Lung (tissue), 12 donors: ENCODE results near the gene NEIL3. TPM values are rescaled to one million over a fixed set of nuclear protein-coding genes. Genes with fewer than 3 reads are reported as not detected.

Source experiments
- ATAC-seq: fragments of 200-7000 bp; cut with Tn5 transposase; one replicate; pipeline ENCODE4 v1.9.1; 2020; ENCODE audit warnings: moderate number of reproducible peaks; ENCODE audit not compliant: insufficient read depth, low FRiP score
- DNase-seq, 3 donors: peaks; one replicate each; pipeline ENCODE4 v3.0.0-alpha.2; 2013 to 2017
- H3K27ac ChIP-seq, 2 donors: one replicate each; pipeline ENCODE4 v1.5.1; 2013; ENCODE audit warnings: mild to moderate bottlenecking in 2 of 2, moderate library complexity in 2 of 2, control low read depth in 1 of 2, inconsistent platforms in 1 of 2, low read depth in 1 of 2, low read length in 1 of 2
- H3K27me3 ChIP-seq, 3 donors: one replicate each; pipeline ENCODE4 v1.5.1; 2013; ENCODE audit warnings: low read length in 2 of 3; ENCODE audit not compliant: control insufficient read depth in 3 of 3, insufficient read depth in 3 of 3
- H3K36me3 ChIP-seq, 4 donors: one replicate each; pipeline ENCODE4 v1.5.1; 2013; ENCODE audit warnings: low read length in 4 of 4, mild to moderate bottlenecking in 1 of 4, moderate library complexity in 1 of 4; ENCODE audit not compliant: control insufficient read depth in 4 of 4, insufficient read depth in 4 of 4
- H3K4me1 ChIP-seq, 5 donors: one replicate each; pipeline ENCODE4 v1.5.1; 2013; ENCODE audit warnings: low read length in 5 of 5, mild to moderate bottlenecking in 2 of 5, moderate library complexity in 1 of 5; ENCODE audit not compliant: control insufficient read depth in 5 of 5, insufficient read depth in 5 of 5
- H3K4me3 ChIP-seq: one replicate; pipeline ENCODE4 v1.5.1; 2013; ENCODE audit warnings: mild to moderate bottlenecking, control low read depth, moderate library complexity
- H3K9ac ChIP-seq, 2 donors: one replicate each; pipeline ENCODE4 v1.5.1; 2013; ENCODE audit warnings: low read length in 2 of 2, control low read depth in 1 of 2; ENCODE audit not compliant: insufficient read depth in 1 of 2
- H3K9me3 ChIP-seq, 4 donors: one replicate each; pipeline ENCODE4 v1.5.1; 2013; ENCODE audit warnings: low read length in 3 of 4, mild to moderate bottlenecking in 1 of 4, moderate library complexity in 1 of 4; ENCODE audit not compliant: control insufficient read depth in 4 of 4, insufficient read depth in 3 of 4
- WGBS, 2 donors: extraction: QIAGEN DNeasy Blood & Tissue Kit; methylation state at CpG; one replicate each; pipeline ENCODE4 v1.1.7; 2013; 5-methylcytosine and 5-hydroxymethylcytosine counted together
- polyA plus RNA-seq, 2 donors: library from polyadenylated mRNA; stranded (reverse); fragments of 200-250 nt; gene quantifications; one replicate each; pipeline ENCODE4 v1.2.1, GENCODE V29; 2013
- total RNA-seq, 2 donors: library from RNA; depleted of rRNA in 1 of 2; stranded (reverse); fragments of >200 nt in 1 of 2; gene quantifications; one replicate each; pipeline ENCODE4 v1.2.1, GENCODE V29; 2014 to 2021
- TF ChIP-seq, protein P1 (sequence below): IDR thresholded peaks from 2 replicates; pipeline ENCODE4 v1.5.1; 2012; ENCODE audit warnings: mild to moderate bottlenecking; ENCODE audit errors: control extremely low read depth, extremely low read depth
- donor health status: control.
- donor health status: control.
- donor health status: Bipolar disorder and iron deficiency.
- donor health status: healthy.
- donor health status: DM: yes; HTN: yes; CAD: no.

Gene NEIL3
- total and polyA plus RNA-seq, 4 donors, result 0.22 to 2.0 (median 0.32) TPM

GRCh38 chr4:177265729-177266128 lies 43.9 kb upstream of the NEIL3 start:
- ATAC-seq, result no peak
- no peak for DNase-seq
- H3K4me3 ChIP-seq, result no peak overlapping the region
- H3K4me1 ChIP-seq, result no peaks in the 10 kb centered on the region
- no peak overlapping the region for H3K27ac ChIP-seq
- no peaks in the 10 kb centered on the region for H3K36me3 ChIP-seq
- TF ChIP-seq, protein P1, sequence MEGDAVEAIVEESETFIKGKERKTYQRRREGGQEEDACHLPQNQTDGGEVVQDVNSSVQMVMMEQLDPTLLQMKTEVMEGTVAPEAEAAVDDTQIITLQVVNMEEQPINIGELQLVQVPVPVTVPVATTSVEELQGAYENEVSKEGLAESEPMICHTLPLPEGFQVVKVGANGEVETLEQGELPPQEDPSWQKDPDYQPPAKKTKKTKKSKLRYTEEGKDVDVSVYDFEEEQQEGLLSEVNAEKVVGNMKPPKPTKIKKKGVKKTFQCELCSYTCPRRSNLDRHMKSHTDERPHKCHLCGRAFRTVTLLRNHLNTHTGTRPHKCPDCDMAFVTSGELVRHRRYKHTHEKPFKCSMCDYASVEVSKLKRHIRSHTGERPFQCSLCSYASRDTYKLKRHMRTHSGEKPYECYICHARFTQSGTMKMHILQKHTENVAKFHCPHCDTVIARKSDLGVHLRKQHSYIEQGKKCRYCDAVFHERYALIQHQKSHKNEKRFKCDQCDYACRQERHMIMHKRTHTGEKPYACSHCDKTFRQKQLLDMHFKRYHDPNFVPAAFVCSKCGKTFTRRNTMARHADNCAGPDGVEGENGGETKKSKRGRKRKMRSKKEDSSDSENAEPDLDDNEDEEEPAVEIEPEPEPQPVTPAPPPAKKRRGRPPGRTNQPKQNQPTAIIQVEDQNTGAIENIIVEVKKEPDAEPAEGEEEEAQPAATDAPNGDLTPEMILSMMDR, result no peak
- H3K9ac ChIP-seq, result no peak overlapping the region
- H3K27me3 ChIP-seq, result no peaks in the 10 kb centered on the region
- no peaks in the 10 kb centered on the region for H3K9me3 ChIP-seq
- 80 to 82% methylated on average over 3 of the region's 3 CpGs for WGBS, 2 donors

DNA sequence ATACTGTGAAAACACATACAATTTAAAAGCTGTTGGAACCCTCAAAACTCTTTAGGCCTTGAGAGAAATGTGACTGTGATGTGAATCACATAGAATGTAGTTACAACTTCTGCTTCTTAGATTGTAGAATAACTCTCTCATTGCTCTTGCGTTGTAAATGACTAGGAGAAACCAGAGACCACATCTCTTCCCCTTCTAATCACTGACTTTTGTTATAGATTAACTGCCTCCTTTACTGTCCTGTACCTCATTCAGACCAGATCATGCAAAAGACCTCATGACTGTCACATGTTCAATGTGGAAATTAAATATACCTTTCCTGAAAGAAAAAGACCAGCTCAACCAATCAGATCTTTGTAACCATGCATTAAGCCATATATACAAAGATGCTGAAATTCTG lies 43.2 kb upstream of the NEIL3 start:
- TF ChIP-seq, protein P1, result no peak
- 64 to 68% methylated on average over 1 of the region's 1 CpG for WGBS, 2 donors
- H3K27ac ChIP-seq, result no peak overlapping the region
- no peaks in the 10 kb centered on the region for H3K36me3 ChIP-seq
- no peaks in the 10 kb centered on the region for H3K4me1 ChIP-seq
- ATAC-seq (no peak), DNase-seq (no peak)
- H3K4me3 ChIP-seq, result no peak overlapping the region
- H3K9ac ChIP-seq, result no peak overlapping the region
- no peaks in the 10 kb centered on the region for H3K9me3 ChIP-seq
- no peaks in the 10 kb centered on the region for H3K27me3 ChIP-seq

DNA sequence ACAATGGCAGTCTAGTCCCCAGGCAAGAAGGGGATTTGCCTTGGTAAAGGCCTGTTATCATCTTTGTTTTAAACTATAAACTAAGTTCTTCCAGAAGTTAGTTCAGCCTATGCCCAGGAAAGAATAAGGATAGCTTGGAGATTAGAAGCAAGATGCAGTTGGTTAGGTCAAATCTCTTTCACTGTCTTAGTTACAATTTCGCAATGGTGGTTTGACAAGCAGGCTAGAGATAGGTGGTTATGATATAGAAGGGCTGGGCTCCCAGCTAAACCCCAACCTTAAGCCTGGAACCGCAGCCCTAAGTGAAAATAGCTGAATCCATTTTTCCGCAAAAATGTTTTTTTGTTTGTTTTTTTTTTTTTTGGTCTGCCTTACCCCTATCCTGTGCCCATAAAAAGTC lies 41.8 kb upstream of the NEIL3 start:
- H3K9me3 ChIP-seq, result no peaks in the 10 kb centered on the region
- H3K9ac ChIP-seq, result no peak overlapping the region
- WGBS, 2 donors, result 80 to 94% methylated on average over 3 of the region's 3 CpGs
- TF ChIP-seq, protein P1, result no peak
- ATAC-seq, result no peak
- H3K4me3 ChIP-seq, result no peak overlapping the region
- DNase-seq, result no peak
- no peaks in the 10 kb centered on the region for H3K36me3 ChIP-seq
- H3K27ac ChIP-seq, result no peak overlapping the region
- H3K4me1 ChIP-seq, result no peaks in the 10 kb centered on the region
- H3K27me3 ChIP-seq, result no peaks in the 10 kb centered on the region

DNA sequence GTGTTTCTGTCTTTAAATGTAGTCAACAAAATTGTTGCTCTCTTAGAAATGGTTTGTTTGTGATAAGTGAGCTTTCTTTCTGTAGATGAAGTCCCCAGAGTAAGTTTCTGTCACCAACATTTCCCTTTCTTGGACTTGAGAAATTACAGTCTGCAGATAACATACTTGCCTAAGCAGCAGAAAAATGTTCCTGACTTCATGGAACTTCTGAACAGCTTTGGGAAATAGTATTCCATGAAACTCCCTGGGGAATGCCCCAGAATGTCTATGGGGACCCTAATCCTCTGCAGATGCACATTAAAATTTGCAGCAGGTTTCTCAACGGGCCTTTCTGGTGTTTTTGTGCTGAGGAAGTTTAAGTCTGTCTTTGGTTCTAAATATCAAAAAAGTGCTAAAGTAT lies 38.6 kb upstream of the NEIL3 start:
- WGBS, 2 donors, result 77 to 84% methylated on average over 1 of the region's 1 CpG
- TF ChIP-seq, protein P1, result no peak
- no peak overlapping the region for H3K9ac ChIP-seq

More for the DNA sequence above, 38.6 kb upstream of the NEIL3 start:
- Histone ChIP-seq H3K27me3 (no peaks in the 10 kb centered on the region), H3K9me3 (peaks cover 0 to 8% (median 1%) of the 10 kb centered on the region in 4 donors), H3K27ac (no peak overlapping the region), H3K36me3 (no peaks in the 10 kb centered on the region), H3K4me1 (no peaks in the 10 kb centered on the region), H3K4me3 (no peak overlapping the region)
- no peak for DNase-seq
- ATAC-seq, result no peak
